HCT116 (cell line): Measurements from ENCODE around the gene ZNF319. TPM values are rescaled to one million over a fixed set of nuclear protein-coding genes. Genes with fewer than 3 reads are reported as not detected.
"Not testable (repeated sequence)": the region's sequence is repeated elsewhere in the genome, so short reads cannot be mapped to it uniquely, and the experiment has no call there.

ENCODE experiments used
- ATAC-seq: fragments of 200-7000 bp; cut with Tn5 transposase; 2 replicates; pipeline ENCODE4 v1.9.1; 2020; ENCODE audit warnings: mild to moderate bottlenecking, moderate library complexity
- BruUV-seq: library from RNA; stranded (reverse); fragments of 400-500 nt; replicated peaks from 2 replicates; lab custom pipeline; 2021; lab: Mats Ljungman, UMichigan
- CTCF ChIA-PET: fragments of 300-600 bp; sonication (Branson Sonifier 250); formaldehyde crosslinking; loops from one replicate; lab custom pipeline; 2021; ENCODE audit warnings: antibody characterized with exemption; lab: Charles Lee
- POLR2A ChIA-PET: fragments of 300-600, 350-600 bp; sonication (Branson Sonifier 250); formaldehyde crosslinking; loops from one replicate; lab custom pipeline; 2021; ENCODE audit warnings: antibody characterized with exemption; lab: Charles Lee
- RAD21 ChIA-PET, 2 experiments: fragments of 300-600 bp; sonication (Branson Sonifier 250); formaldehyde crosslinking; loops; one replicate each; lab custom pipeline; 2023; ENCODE audit warnings: low total read pairs in 2 of 2; ENCODE audit not compliant: uncharacterized antibody in 2 of 2, unreplicated experiment in 2 of 2, low non-redundant PET in 1 of 2; lab: Charles Lee
- DNase-seq: peaks from one replicate; pipeline ENCODE4 v3.0.0-alpha.2; 2010; ENCODE audit warnings: low read depth, low spot score
- H2AFZ ChIP-seq: fragments of 200-600 bp; shearing (Covaris generic), sonication (generic); 2 replicates; pipeline ENCODE4 v1.6.1; 2017; ENCODE audit warnings: low read depth, mixed run types, mixed read lengths, antibody characterized with exemption, low read length; ENCODE audit not compliant: poor library complexity, severe bottlenecking
- H3K27ac ChIP-seq: 2 replicates; pipeline ENCODE4 v1.5.1; 2012; ENCODE audit warnings: low read depth, low read length
- H3K27me3 ChIP-seq: fragments of 200-600 bp; sonication (generic); 2 replicates; pipeline ENCODE4 v1.6.1; 2016; ENCODE audit warnings: mixed run types, low read length, mixed read lengths; ENCODE audit not compliant: insufficient read depth
- H3K36me3 ChIP-seq, 2 experiments: fragments of 200-500 bp in 1 of 2; fragments of 200-600 bp in 1 of 2; sonication (Bioruptor generic) in 1 of 2; sonication (generic) in 1 of 2; 2 replicates each; pipeline versions ENCODE4 v1.5.1 to v1.6.1; 2014 to 2016; ENCODE audit warnings: low read length in 2 of 2, inconsistent platforms in 1 of 2, mixed read lengths in 1 of 2, mixed run types in 1 of 2; ENCODE audit not compliant: insufficient read depth in 2 of 2, control insufficient read depth in 1 of 2
- H3K4me1 ChIP-seq, 2 experiments: fragments of 200-600 bp in 1 of 2; sonication (generic) in 1 of 2; 2 replicates each; pipeline versions ENCODE4 v1.5.1 to v1.6.1; 2012 to 2017; ENCODE audit warnings: low read length in 2 of 2, inconsistent platforms in 1 of 2, mild to moderate bottlenecking in 1 of 2, mixed read lengths in 1 of 2, mixed run types in 1 of 2, moderate library complexity in 1 of 2; ENCODE audit not compliant: insufficient read depth in 2 of 2, control insufficient read depth in 1 of 2
- H3K4me2 ChIP-seq: fragments of 200-600 bp; sonication (generic); 2 replicates; pipeline ENCODE4 v1.6.1; 2017; ENCODE audit warnings: mixed run types, low read length, mixed read lengths
- H3K4me3 ChIP-seq, 2 experiments: fragments of 200-600 bp in 1 of 2; sonication (generic) in 1 of 2; replicated peaks in 1 of 2; 2 replicates each; pipeline ENCODE4 v1.5.1; 2011 to 2016; ENCODE audit warnings: low read length in 2 of 2, control low read depth in 1 of 2, low read depth in 1 of 2, mild to moderate bottlenecking in 1 of 2, mixed read lengths in 1 of 2, mixed run types in 1 of 2
- H3K79me2 ChIP-seq: fragments of 200-600 bp; sonication (generic); 2 replicates; pipeline ENCODE4 v1.6.1; 2017; ENCODE audit warnings: mild to moderate bottlenecking, mixed run types, low read length, moderate library complexity, mixed read lengths; ENCODE audit not compliant: insufficient read depth
- H3K9ac ChIP-seq: fragments of 200-600 bp; sonication (generic); 2 replicates; pipeline ENCODE4 v1.6.1; 2016; ENCODE audit warnings: low read length, mixed read lengths
- H3K9me2 ChIP-seq: fragments of 200-600 bp; sonication (generic), shearing (Covaris generic); 2 replicates; pipeline ENCODE4 v1.6.1; 2017; ENCODE audit warnings: mixed run types, mild to moderate bottlenecking, moderate library complexity; ENCODE audit not compliant: insufficient read depth
- H3K9me3 ChIP-seq, 2 experiments: fragments of 200-500 bp in 1 of 2; fragments of 200-600 bp in 1 of 2; sonication (Bioruptor generic) in 1 of 2; sonication (generic) in 1 of 2; 2 replicates each; pipeline ENCODE4 v1.6.1; 2014 to 2017; ENCODE audit warnings: low read length in 2 of 2, mixed read lengths in 2 of 2, inconsistent platforms in 1 of 2, low read depth in 1 of 2, mild to moderate bottlenecking in 1 of 2, mixed run types in 1 of 2, moderate library complexity in 1 of 2; ENCODE audit not compliant: control insufficient read depth in 1 of 2, insufficient read depth in 1 of 2
- H4K20me1 ChIP-seq: fragments of 200-600 bp; sonication (generic), shearing (Covaris generic); 2 replicates; pipeline ENCODE4 v1.6.1; 2017; ENCODE audit warnings: mixed run types, mild to moderate bottlenecking, moderate library complexity; ENCODE audit not compliant: insufficient read depth
- ELF1 ChIP-seq: IDR thresholded peaks from 2 replicates; pipeline ENCODE4 v1.6.1; 2012; ENCODE audit warnings: low read depth, borderline replicate concordance
- RAD21 ChIP-seq: IDR thresholded peaks from 2 replicates; pipeline ENCODE4 v1.6.1; 2012; ENCODE audit warnings: low read depth, mild to moderate bottlenecking
- intact Hi-C: fragments of 100-400 bp; cut with micrococcal nuclease; formaldehyde crosslinking; loops from 2 replicates; pipeline ENCODE4 v1.10.0; 2022
- total RNA-seq: library from RNA; stranded (reverse); gene quantifications from one replicate; pipeline ENCODE4 v1.2.1, GENCODE V29; 2021; ENCODE audit not compliant: unreplicated experiment
- TF ChIP-seq, protein P1 (sequence below), 3 experiments: fragments of 200-600 bp in 1 of 3; sonication (generic) in 1 of 3; IDR thresholded peaks in 2 of 3; conservative IDR thresholded peaks in 1 of 3; 2 replicates each; pipeline ENCODE4 v1.5.1; 2012 to 2017; ENCODE audit warnings: low read depth in 2 of 3, low read length in 2 of 3, antibody characterized with exemption in 1 of 3, borderline replicate concordance in 1 of 3, control low read depth in 1 of 3, mild to moderate bottlenecking in 1 of 3, mixed read lengths in 1 of 3, mixed run types in 1 of 3, moderate library complexity in 1 of 3; ENCODE audit not compliant: insufficient read depth in 1 of 3

ZNF319 gene
- total RNA-seq, 1 experiment from 2014 or later = 7.1 TPM

DNA sequence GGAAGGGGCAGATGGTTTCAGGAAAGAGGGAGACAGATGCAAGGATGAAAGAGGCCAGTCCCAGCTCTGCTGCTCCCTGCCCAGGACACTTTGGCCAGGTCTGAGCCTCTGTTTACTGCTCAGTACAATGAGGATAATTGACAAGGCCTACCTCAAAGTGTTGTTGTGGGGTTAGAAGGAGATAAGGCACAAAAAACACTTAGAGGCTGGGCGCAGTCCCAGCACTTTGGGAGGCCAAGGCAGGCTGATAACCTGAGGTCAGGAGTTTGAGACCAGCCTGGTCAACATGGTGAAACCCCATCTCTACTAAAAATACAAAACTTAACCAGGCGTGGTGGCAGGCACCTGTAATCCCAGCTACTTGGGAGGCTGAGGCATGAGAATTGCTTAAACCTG, 22.4 kb downstream of the ZNF319 start:
- DNase-seq, H3K9ac ChIP-seq, intact Hi-C loops, H3K4me2 ChIP-seq, H2AFZ ChIP-seq, RAD21 ChIA-PET, BruUV-seq, H3K4me3 ChIP-seq, H4K20me1 ChIP-seq, H3K27me3 ChIP-seq, H3K4me1 ChIP-seq, H3K9me2 ChIP-seq, ATAC-seq, H3K79me2 ChIP-seq, H3K9me3 ChIP-seq, H3K36me3 ChIP-seq, POLR2A ChIA-PET, H3K27ac ChIP-seq: not testable (repeated sequence)
- CTCF ChIA-PET = interaction anchor here (1.2 kb wide), 1 partner anchor 76 kb away, joined by 4 read pairs; no protein-coding TSS in a partner anchor

DNA sequence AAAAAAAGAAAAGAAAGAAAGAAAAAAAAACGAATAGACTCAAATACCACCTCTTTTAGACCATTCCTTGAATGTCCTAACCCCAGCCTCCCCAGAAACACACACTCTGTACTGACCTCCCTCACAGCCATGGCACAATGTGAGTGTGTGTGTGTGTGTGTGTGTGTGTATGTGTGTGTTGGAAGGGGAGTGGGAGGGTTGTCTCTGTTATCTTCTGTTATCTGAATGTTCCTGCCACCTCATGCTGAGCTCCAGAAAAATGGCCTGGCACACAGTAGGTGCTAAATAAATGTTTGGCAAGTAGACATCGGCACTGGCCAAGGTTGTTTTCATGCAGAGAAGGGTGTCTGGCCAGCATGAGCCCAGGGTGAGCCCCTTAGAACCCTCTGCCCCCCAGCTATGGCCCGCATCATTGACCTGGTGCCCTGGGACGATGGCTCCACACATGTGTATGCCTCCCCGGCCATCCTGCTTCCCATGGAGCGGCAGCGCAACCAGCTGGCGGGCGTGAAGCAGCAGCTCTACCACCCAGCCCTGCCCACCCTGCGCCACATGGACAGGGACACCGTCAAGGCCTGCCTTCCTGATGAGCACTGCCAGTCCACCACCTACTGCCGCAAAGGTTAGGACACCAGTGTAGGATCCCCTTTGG, 22.9 kb downstream of the ZNF319 start:
- Histone ChIP-seq H3K79me2 (no peaks in the 10 kb centered on the region), H3K4me1 (no peaks in the 10 kb centered on the region), H3K4me3 (no peak overlapping the region), H3K27me3 (no peaks in the 10 kb centered on the region), H3K36me3 (no peaks in the 10 kb centered on the region), H4K20me1 (no peaks in the 10 kb centered on the region), H3K9me2 (no peaks in the 10 kb centered on the region), H3K9me3 (no peaks in the 10 kb centered on the region), H3K9ac (no peak overlapping the region), H3K4me2 (no peak overlapping the region), H2AFZ (no peak overlapping the region), H3K27ac (no peak overlapping the region)
- intact Hi-C loops = no loop called here
- ChIA-PET CTCF (interaction anchor here (1.2 kb wide), 1 partner anchor 75 kb away, joined by 4 read pairs; no protein-coding TSS in a partner anchor), POLR2A (no interaction called here), RAD21 (no interaction called here)
- TF ChIP-seq, protein P1, sequence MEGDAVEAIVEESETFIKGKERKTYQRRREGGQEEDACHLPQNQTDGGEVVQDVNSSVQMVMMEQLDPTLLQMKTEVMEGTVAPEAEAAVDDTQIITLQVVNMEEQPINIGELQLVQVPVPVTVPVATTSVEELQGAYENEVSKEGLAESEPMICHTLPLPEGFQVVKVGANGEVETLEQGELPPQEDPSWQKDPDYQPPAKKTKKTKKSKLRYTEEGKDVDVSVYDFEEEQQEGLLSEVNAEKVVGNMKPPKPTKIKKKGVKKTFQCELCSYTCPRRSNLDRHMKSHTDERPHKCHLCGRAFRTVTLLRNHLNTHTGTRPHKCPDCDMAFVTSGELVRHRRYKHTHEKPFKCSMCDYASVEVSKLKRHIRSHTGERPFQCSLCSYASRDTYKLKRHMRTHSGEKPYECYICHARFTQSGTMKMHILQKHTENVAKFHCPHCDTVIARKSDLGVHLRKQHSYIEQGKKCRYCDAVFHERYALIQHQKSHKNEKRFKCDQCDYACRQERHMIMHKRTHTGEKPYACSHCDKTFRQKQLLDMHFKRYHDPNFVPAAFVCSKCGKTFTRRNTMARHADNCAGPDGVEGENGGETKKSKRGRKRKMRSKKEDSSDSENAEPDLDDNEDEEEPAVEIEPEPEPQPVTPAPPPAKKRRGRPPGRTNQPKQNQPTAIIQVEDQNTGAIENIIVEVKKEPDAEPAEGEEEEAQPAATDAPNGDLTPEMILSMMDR (IDR thresholded peaks at IDR 0.05 in 2 of 3, conservative IDR thresholded peaks at IDR 0.05 in 1 of 3; ENCODE audit: borderline replicate concordance in 1 of 3, insufficient read depth in 1 of 3, low read depth in 2 of 3, low read length in 2 of 3) = peak in 2 of 3 experiments; percentile 5 to 13; a peak in 1 of 6 replicates
- peak; percentile 31; the same call in 1 of the 2 replicates for TF ChIP-seq RAD21
- TF ChIP-seq ELF1 = no peak
- ATAC-seq = peak; percentile 62
- DNase-seq = no peak
- BruUV-seq = no TSS peak
